Sigmoid colon (tissue), 7 donors: ENCODE results near the gene WWTR1. TPM values are rescaled to one million over a fixed set of nuclear protein-coding genes. Genes with fewer than 3 reads are reported as not detected.

Experiments used
- DNase-seq: peaks from one replicate; pipeline ENCODE4 v3.0.0-alpha.2; 2019
- H3K27ac ChIP-seq, 4 donors: fragments of 200-600 bp; sonication (generic); one replicate each; pipeline ENCODE4 v1.5.1; 2016 to 2019; ENCODE audit warnings: mild to moderate bottlenecking in 1 of 4
- H3K27me3 ChIP-seq, 3 donors: fragments of 200-600 bp; sonication (generic); one replicate each; pipeline ENCODE4 v1.5.1; 2019; ENCODE audit warnings: mild to moderate bottlenecking in 1 of 3
- H3K36me3 ChIP-seq, 4 donors: fragments of 200-600 bp; sonication (generic); one replicate each; pipeline ENCODE4 v1.5.1; 2016 to 2019
- H3K4me1 ChIP-seq, 4 donors: fragments of 200-600 bp; sonication (generic); one replicate each; pipeline ENCODE4 v1.5.1; 2017 to 2019
- H3K4me3 ChIP-seq, 4 donors: fragments of 200-600 bp; sonication (generic); one replicate each; pipeline ENCODE4 v1.5.1; 2017 to 2019; ENCODE audit warnings: mild to moderate bottlenecking in 2 of 4, moderate library complexity in 1 of 4
- H3K9me3 ChIP-seq, 4 donors: fragments of 200-600 bp in 3 of 4; sonication (generic) in 3 of 4; one replicate each; pipeline versions ENCODE4 v1.5.1 to v1.6.1; 2013 to 2019
- CTCF ChIP-seq, 4 experiments: fragments of 450-650 bp in 3 of 4; fragments of 200-600 bp in 1 of 4; IDR thresholded peaks; one replicate each; pipeline ENCODE4 v1.5.1; 2016 to 2019; ENCODE audit warnings: antibody characterized with exemption in 4 of 4, mild to moderate bottlenecking in 3 of 4, moderate library complexity in 2 of 4
- EP300 ChIP-seq, 4 donors: sonication (generic); formaldehyde crosslinking; IDR thresholded peaks; one replicate each; pipeline ENCODE4 v1.6.1; 2017; ENCODE audit warnings: antibody characterized with exemption in 4 of 4
- POLR2A ChIP-seq, 2 donors: fragments of 450-650 bp; IDR thresholded peaks; one replicate each; pipeline ENCODE4 v1.6.1; 2016; ENCODE audit warnings: antibody characterized with exemption in 2 of 2, mild to moderate bottlenecking in 2 of 2, moderate library complexity in 2 of 2
- POLR2AphosphoS5 ChIP-seq, 4 donors: sonication (generic); formaldehyde crosslinking; IDR thresholded peaks; one replicate each; pipeline ENCODE4 v1.6.1; 2017; ENCODE audit warnings: antibody characterized with exemption in 4 of 4
- WGBS, 2 donors: extraction: QIAGEN DNeasy Blood & Tissue Kit; methylation state at CpG; one replicate each; pipeline ENCODE4 v1.1.7; 2013; 5-methylcytosine and 5-hydroxymethylcytosine counted together
- intact Hi-C: fragments of 100-400 bp; cut with DNase I; formaldehyde crosslinking; loops from one replicate; pipeline ENCODE4 v1.15.1; 2023
- polyA plus RNA-seq, 3 donors: library from polyadenylated mRNA; stranded (reverse); fragments of 200-250 nt; gene quantifications; one replicate each; pipeline ENCODE4 v1.2.3, GENCODE V29; 2013
- total RNA-seq, 4 donors: library from RNA; depleted of rRNA; stranded (reverse); fragments of >200 nt; gene quantifications; one replicate each; pipeline ENCODE4 v1.1.0, GENCODE V29; 2016
- donor health status: healthy with polysubstance abuse.
- donor health status: Bipolar disorder and iron deficiency.
- donor health status: healthy.

Gene WWTR1
- total and polyA plus RNA-seq, 7 donors, result 7.9 to 340 (median 243) TPM

DNA sequence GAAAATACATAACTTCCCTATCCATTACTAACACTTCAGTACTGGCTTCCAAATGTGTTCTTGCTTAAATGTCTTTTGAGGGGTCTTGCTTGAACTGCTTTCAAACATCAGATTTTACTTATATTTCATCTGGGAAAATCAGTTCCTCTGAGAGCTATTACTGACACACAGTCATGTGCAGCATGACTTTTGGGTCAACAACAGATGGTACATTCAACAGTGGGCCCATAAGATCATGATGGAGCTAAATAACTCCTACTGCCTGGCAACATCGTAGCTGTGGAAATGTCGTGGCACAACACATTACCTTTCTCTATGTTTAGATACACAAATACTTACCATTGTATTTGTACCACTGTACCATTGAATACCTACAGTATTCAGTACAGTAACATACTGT lies 43.8 kb downstream of the WWTR1 start:
- H3K27me3 ChIP-seq, result no peaks in the 10 kb centered on the region
- no peak overlapping the region for H3K27ac ChIP-seq
- WGBS, 2 donors, result 80 to 90% methylated on average over 2 of the region's 2 CpGs
- DNase-seq, result no peak
- no peak overlapping the region for H3K4me3 ChIP-seq
- intact Hi-C loops, result no loop called here
- H3K36me3 ChIP-seq, result no peaks in the 10 kb centered on the region
- TF ChIP-seq EP300 (IDR thresholded peaks at IDR 0.05) (no peak), POLR2A (IDR thresholded peaks at IDR 0.05) (no peak), CTCF (IDR thresholded peaks at IDR 0.05) (no peak)
- peaks cover 0 to 96% (median 90%) of the 10 kb centered on the region in 4 donors for H3K4me1 ChIP-seq
- H3K9me3 ChIP-seq, result no peaks in the 10 kb centered on the region

DNA sequence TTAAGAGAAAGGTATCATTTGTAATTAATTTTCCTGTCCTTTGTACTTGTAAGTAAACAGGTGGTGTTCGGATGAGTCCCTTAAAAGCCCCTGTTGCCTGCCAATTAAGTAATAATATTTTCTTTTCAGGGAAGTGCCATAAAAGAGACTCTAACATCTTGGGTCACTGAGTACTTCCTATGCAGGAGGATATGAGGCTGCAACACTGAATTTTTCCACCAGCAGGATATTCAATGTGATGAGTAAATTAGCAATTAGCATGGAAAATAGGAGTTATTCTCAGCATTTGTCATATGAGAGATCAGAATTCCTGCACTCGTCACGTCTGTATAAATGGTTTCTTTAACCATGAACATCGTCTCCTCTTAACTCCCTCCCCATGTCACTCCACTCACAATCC lies 45.4 kb downstream of the WWTR1 start:
- no peaks in the 10 kb centered on the region for H3K27me3 ChIP-seq
- H3K36me3 ChIP-seq, result no peaks in the 10 kb centered on the region
- H3K27ac ChIP-seq, result no peak overlapping the region
- peaks cover 0 to 90% (median 81%) of the 10 kb centered on the region in 4 donors for H3K4me1 ChIP-seq
- no peak overlapping the region for H3K4me3 ChIP-seq
- TF ChIP-seq POLR2A (IDR thresholded peaks at IDR 0.05) (no peak), EP300 (IDR thresholded peaks at IDR 0.05) (no peak)
- 90% methylated on average over 4 of the region's 4 CpGs for WGBS, 2 donors
- DNase-seq, result no peak
- no peaks in the 10 kb centered on the region for H3K9me3 ChIP-seq
- intact Hi-C loops, result no loop called here

- no peaks in the 10 kb centered on the region for H3K27me3 ChIP-seq
- WGBS, 2 donors, result 95 to 97% methylated on average over 2 of the region's 2 CpGs
- H3K27ac ChIP-seq, result peak overlapping the region in 3 of 4 donors; percentile 21 to 54 (median 23)
- peaks cover 0 to 90% (median 81%) of the 10 kb centered on the region in 4 donors for H3K4me1 ChIP-seq
- TF ChIP-seq EP300 (IDR thresholded peaks at IDR 0.05) (no peak), POLR2AphosphoS5 (IDR thresholded peaks at IDR 0.05) (no peak), CTCF (IDR thresholded peaks at IDR 0.05) (no peak), POLR2A (IDR thresholded peaks at IDR 0.05) (no peak)
- intact Hi-C loops, result no loop called here
- H3K36me3 ChIP-seq, result no peaks in the 10 kb centered on the region
- H3K4me3 ChIP-seq, result no peak overlapping the region
- no peak for DNase-seq
- no peaks in the 10 kb centered on the region for H3K9me3 ChIP-seq
These were observed 46.7 kb downstream of the WWTR1 start for GRCh38 chr3:149611149-149611548.

- TF ChIP-seq POLR2A (IDR thresholded peaks at IDR 0.05) (no peak), EP300 (IDR thresholded peaks at IDR 0.05) (no peak), POLR2AphosphoS5 (IDR thresholded peaks at IDR 0.05) (no peak), CTCF (IDR thresholded peaks at IDR 0.05) (no peak)
- intact Hi-C loops, result no loop called here
These were observed 47.3 kb downstream of the WWTR1 start for GRCh38 chr3:149610351-149611105.

DNA sequence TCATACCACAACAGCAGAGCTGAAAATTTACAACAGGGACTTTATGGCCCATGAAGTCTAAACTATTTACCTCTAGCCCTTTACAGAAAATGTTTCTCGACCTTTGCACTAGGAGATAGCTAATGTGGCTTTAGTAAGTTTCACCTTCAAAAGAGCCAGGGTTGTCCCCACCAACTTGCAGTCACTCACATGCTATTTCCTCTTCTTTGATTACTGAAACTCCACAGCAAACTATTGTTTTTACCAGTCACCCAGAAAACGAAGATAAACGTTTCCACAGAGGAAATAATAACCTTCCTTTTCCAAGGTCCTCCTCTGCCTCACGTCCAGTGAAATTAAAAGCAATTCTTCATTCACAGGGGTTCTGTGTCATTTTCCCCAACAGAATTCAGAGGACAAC lies 48.2 kb downstream of the WWTR1 start:
- no peak for DNase-seq
- Histone ChIP-seq H3K36me3 (no peaks in the 10 kb centered on the region), H3K27me3 (no peaks in the 10 kb centered on the region), H3K9me3 (no peaks in the 10 kb centered on the region), H3K4me1 (peaks cover 0 to 90% (median 85%) of the 10 kb centered on the region in 4 donors), H3K4me3 (no peak overlapping the region), H3K27ac (peak overlapping the region; percentile 21 to 54 (median 24))
- 8 to 34% methylated on average over 4 of the region's 4 CpGs for WGBS, 2 donors
- intact Hi-C loops, result no loop called here
- TF ChIP-seq POLR2A (IDR thresholded peaks at IDR 0.05) (no peak), CTCF (IDR thresholded peaks at IDR 0.05) (no peak), EP300 (IDR thresholded peaks at IDR 0.05) (no peak), POLR2AphosphoS5 (IDR thresholded peaks at IDR 0.05) (no peak)

More at GRCh38 chr3:149610351-149611105, 47.3 kb downstream of the WWTR1 start:
- peak overlapping the region; percentile 21 to 54 (median 24) for H3K27ac ChIP-seq
- peak; percentile 72 for DNase-seq
- H3K27me3 ChIP-seq, result no peaks in the 10 kb centered on the region
- H3K4me3 ChIP-seq, result no peak overlapping the region
- 66 to 67% methylated on average over 6 of the region's 6 CpGs for WGBS, 2 donors
- no peaks in the 10 kb centered on the region for H3K9me3 ChIP-seq
- peaks cover 0 to 90% (median 81%) of the 10 kb centered on the region in 4 donors for H3K4me1 ChIP-seq
- no peaks in the 10 kb centered on the region for H3K36me3 ChIP-seq
